ENCODE results near the gene IFNGR2.
"Not testable (repeated sequence)": the region's sequence is repeated elsewhere in the genome, so short reads cannot be mapped to it uniquely, and the experiment has no call there.

The IFNGR2 gene

GRCh38 chr21:33437140-33437539, 33.9 kb downstream of the IFNGR2 start:
- peaks cover 14% of the 10 kb centered on the region for H3K9me3 ChIP-seq
- no peak for TF ChIP-seq CTCF (IDR thresholded peaks at IDR 0.05)
- peak overlapping the region; percentile 36 for H3K27ac ChIP-seq
- peaks cover 87% of the 10 kb centered on the region for H3K36me3 ChIP-seq
- no peaks in the 10 kb centered on the region for H3K27me3 ChIP-seq
- H3K4me3 ChIP-seq (ENCODE audit: low read depth in 1 of 2, low read length in 1 of 2), result no peak overlapping the region
- H3K4me1 ChIP-seq (ENCODE audit: control insufficient read depth in 1 of 2, insufficient read depth in 1 of 2, low read depth in 1 of 2, low read length in 1 of 2), result peaks cover 0 to 7% of the 10 kb centered on the region in 2 experiments

GRCh38 chr21:33441489-33442477, 38.6 kb downstream of the IFNGR2 start:
- Histone ChIP-seq H3K27ac (peak overlapping the region; percentile 8), H3K4me1 (ENCODE audit: control insufficient read depth in 1 of 2, insufficient read depth in 1 of 2, low read depth in 1 of 2, low read length in 1 of 2) (no peaks in the 10 kb centered on the region), H3K36me3 (peaks cover 61% of the 10 kb centered on the region), H3K9me3 (no peaks in the 10 kb centered on the region), H3K4me3 (ENCODE audit: low read depth in 1 of 2, low read length in 1 of 2) (no peak overlapping the region), H3K27me3 (no peaks in the 10 kb centered on the region)
- TF ChIP-seq CTCF (IDR thresholded peaks at IDR 0.05), result no peak

GRCh38 chr21:33443194-33443593, 40.0 kb downstream of the IFNGR2 start:
- Histone ChIP-seq H3K27ac (no peak overlapping the region), H3K27me3 (no peaks in the 10 kb centered on the region), H3K36me3 (peaks cover 50% of the 10 kb centered on the region), H3K4me3 (ENCODE audit: low read depth in 1 of 2, low read length in 1 of 2) (no peak overlapping the region), H3K4me1 (ENCODE audit: control insufficient read depth in 1 of 2, insufficient read depth in 1 of 2, low read depth in 1 of 2, low read length in 1 of 2) (no peaks in the 10 kb centered on the region), H3K9me3 (no peaks in the 10 kb centered on the region)
- TF ChIP-seq CTCF (IDR thresholded peaks at IDR 0.05), result no peak

- no peak overlapping the region for H3K27ac ChIP-seq
- H3K4me1 ChIP-seq (ENCODE audit: control insufficient read depth in 1 of 2, insufficient read depth in 1 of 2, low read depth in 1 of 2, low read length in 1 of 2), result no peaks in the 10 kb centered on the region
- no peaks in the 10 kb centered on the region for H3K9me3 ChIP-seq
- no peak overlapping the region for H3K4me3 ChIP-seq (ENCODE audit: low read depth in 1 of 2, low read length in 1 of 2)
- H3K36me3 ChIP-seq, result peaks cover 43% of the 10 kb centered on the region
- no peak for TF ChIP-seq CTCF (IDR thresholded peaks at IDR 0.05)
- H3K27me3 ChIP-seq, result no peaks in the 10 kb centered on the region
Observed at GRCh38 chr21:33444499-33444898, 41.3 kb downstream of the IFNGR2 start.

- not testable (repeated sequence) for H3K27ac ChIP-seq, H3K27me3 ChIP-seq
Observed at GRCh38 chr21:33446620-33447019, 43.4 kb downstream of the IFNGR2 start.

GRCh38 chr21:33449616-33450015, 46.4 kb downstream of the IFNGR2 start:
- TF ChIP-seq CTCF (IDR thresholded peaks at IDR 0.05), result no peak
- Histone ChIP-seq H3K27me3 (no peaks in the 10 kb centered on the region), H3K4me1 (ENCODE audit: control insufficient read depth in 1 of 2, insufficient read depth in 1 of 2, low read depth in 1 of 2, low read length in 1 of 2) (no peaks in the 10 kb centered on the region), H3K4me3 (ENCODE audit: low read depth in 1 of 2, low read length in 1 of 2) (no peak overlapping the region), H3K36me3 (peaks cover 10% of the 10 kb centered on the region), H3K9me3 (no peaks in the 10 kb centered on the region), H3K27ac (no peak overlapping the region)

More at GRCh38 chr21:33446620-33447019, 43.4 kb downstream of the IFNGR2 start:
- not testable (repeated sequence) for H3K9me3 ChIP-seq; H3K4me3 ChIP-seq (ENCODE audit: low read depth in 1 of 2, low read length in 1 of 2); H3K4me1 ChIP-seq (ENCODE audit: control insufficient read depth in 1 of 2, insufficient read depth in 1 of 2, low read depth in 1 of 2, low read length in 1 of 2)
- peaks cover 34% of the 10 kb centered on the region for H3K36me3 ChIP-seq

Measured in neutrophil (primary cell).